ENCODE data around the gene MLC1.

Gene MLC1

GRCh38 chr22:50085211-50085972, at the start of gene MLC1:
MLC1 (minus strand) TSS chr22:50085426; CDS start chr22:50084902, 524 bp downstream.
- DNase-seq, result peak; percentile 86 to 90

DNA sequence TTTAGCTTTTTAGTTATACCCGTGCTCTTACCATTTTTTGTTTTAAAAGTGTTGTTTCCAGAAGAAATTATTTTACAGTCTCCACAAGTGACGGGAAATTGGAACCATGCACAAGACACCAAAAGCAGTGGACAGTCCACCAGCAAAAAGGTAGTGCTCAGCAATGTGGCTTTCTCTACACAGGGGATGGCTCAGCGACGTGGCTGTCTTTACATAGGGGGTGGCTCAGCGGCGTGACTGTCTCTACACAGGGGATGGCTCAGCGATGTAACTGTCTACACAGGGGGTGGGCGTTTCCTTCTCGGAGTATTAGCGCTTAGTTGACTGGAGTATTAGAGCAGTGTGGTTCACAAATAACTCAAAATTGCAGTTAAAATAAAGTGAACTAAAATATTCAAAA, 49.3 kb upstream of the MLC1 start:
- no peak for DNase-seq

- DNase-seq, result no peak
Observed at GRCh38 chr22:50131894-50132293, 46.7 kb upstream of the MLC1 start.

GRCh38 chr22:50129121-50129736, 44.0 kb upstream of the MLC1 start:
- no peak for DNase-seq

DNA sequence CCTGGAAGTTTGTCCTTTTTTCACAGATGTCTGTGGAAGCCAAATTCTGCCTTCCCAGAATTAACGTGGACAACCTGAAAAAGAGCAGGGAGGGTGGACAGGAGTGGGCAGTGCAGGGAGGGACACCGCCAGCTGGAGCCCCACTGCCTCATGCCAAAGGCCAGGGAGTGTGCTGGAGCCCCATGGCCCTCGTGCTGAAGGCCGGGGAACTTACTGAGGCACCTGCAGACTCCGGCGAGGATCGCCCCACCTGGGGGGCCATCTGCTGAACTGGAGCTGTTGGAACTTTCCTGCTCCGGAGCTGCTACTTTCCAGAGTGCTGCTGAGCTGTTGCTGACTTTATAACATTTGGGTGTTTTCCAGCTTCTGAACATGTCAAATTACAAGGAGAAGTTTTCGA, 39.8 kb upstream of the MLC1 start:
- no peak for DNase-seq

DNA sequence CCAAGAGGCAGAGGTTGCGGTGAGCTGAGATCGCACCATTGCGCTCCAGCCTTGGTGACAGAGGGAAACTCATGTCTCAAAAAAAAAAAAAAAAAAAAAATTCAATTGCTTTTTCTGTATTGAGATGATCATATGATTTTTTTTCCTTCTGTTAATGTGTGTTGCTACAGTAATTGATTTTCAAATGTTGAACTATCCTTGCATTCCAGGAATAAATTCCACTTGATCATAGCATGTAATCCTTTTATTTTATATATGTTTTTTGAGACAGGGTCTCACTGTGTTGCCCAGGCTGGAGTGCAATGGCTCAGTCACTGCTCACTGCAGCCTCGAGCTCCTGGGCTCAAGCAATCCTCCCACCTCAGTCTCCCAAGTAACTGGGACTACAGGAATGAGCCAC, 37.9 kb upstream of the MLC1 start:
- no peak for DNase-seq

- no peak for DNase-seq
Observed at GRCh38 chr22:50121202-50121740, 36.0 kb upstream of the MLC1 start.

DNA sequence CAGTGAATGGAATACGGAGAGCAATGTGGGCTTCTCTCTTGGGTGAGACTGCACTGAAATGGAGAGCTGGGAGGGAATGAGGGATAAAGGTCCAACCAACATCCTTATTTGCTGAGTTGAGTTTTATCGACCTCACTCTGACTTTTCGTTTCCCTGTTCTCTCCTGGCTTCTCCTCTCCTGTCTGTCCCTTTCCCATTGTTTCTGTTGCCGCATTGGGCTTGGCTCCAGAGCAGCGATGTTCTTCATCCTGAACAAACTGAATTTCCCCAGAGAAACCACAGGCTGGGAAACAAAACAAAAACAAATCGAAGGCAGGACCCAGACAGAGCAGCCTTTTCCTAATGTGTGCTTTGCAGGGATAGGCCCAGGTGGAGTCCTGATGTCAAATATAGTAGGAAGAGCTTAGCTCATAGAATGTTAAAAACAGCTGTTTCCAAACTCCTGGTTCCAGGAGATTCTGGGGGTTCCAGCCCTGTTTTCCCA, 34.6 kb upstream of the MLC1 start:
- no peak for DNase-seq

DNA sequence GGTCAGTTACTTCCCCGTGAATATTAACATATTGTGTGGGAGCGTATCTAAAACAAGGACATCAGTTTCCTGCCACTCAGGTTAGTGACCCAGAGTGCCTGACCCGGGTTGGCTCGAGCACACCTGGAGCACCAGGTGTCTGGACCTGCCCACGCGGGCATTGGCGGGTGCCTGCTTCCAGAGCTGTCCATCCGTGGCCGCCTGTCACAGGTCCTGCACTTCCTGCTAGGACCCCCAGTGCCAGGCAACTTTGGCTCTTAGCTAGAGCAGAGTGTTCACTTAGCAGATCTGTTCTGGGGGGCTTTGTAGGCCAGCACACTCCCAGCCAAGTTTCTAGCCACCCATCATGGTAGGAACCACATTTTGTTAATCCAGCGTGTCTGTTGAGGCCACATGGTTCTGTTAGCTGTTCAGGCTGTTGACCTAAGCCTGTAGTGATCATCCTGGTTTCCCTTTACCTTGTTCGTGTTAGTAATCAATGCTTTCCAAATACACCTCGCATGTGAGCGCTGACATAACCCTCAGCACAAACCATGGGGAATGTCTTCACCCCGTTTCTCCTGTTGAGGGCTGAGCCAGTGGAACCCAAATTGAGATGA, 34.0 kb upstream of the MLC1 start:
- DNase-seq, result no peak

GRCh38 chr22:50118557-50119168, 33.4 kb upstream of the MLC1 start:
- no peak for DNase-seq

DNA sequence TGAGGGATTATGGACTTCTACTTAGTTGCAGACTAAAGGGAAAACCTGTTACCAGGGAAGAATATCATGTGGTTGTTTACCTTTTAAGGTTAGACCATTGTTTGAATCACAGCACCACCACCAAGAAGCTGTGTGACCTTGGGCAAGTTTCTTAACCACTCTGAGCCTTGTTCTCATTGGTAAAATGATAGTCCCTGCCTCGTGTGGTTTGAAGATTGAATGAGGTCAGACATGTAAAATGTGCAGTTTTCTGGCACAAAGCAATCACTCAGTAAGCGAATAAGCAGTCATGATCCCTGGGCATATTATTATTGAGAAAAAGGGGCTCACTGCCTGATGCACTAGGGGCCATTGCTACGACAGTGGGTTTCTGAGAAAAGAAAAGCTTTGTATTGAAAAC, 32.9 kb upstream of the MLC1 start:
- DNase-seq, result no peak

DNA sequence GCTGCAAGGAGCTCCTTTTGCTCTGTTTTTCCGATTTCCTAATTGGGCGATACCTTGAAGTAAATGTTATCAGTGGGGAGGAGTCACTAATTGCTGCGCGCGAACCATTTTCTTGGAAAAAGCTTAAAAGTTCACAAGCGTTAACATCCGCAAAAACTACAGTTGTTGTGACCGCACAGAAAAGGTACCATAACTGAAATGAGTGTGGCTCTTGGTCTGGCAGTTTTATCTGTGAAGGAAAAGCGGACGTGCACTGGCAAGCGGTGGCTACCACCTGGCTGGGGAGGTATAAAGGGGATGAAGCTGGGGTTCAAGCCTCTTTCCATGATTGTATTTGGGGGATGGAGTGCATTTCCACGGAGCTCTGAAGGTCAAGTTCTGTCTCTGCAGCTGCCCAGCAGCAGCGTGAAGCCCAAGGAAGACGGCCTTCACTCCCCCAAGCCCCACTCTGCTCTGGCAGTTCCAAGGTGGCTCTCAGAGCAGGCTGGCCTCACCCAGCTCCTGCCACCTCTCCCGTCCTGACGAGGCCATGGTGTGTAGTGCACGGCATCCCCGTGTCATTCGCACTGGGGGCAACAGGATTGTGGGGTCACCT, 32.0 kb upstream of the MLC1 start:
- DNase-seq, result no peak

GRCh38 chr22:50115693-50116092, 30.5 kb upstream of the MLC1 start:
- DNase-seq, result no peak

- DNase-seq, result no peak
Observed at GRCh38 chr22:50114221-50115021, 29.2 kb upstream of the MLC1 start.

- DNase-seq, result peak; percentile 32 to 37
Observed at GRCh38 chr22:50112151-50113118, 27.2 kb upstream of the MLC1 start.

DNA sequence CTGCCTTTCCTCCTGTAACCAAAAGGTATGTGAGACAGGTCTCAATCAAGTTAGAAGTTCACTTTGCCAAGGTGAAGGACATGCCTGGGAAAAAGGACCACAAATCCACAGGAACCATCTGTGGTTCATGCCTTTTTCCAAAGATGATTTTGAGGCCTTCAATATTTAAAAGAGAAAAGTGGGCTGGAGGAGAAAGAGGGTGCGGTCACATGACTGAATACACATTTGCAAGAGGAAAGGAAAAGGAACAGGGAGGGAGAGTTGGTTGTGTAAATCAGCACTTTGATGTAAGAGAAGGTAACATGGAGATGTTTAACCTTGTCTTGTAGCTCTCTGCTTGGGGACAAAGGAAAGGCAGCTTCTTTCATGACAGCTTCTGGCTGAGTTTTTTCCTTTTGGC, 25.8 kb upstream of the MLC1 start:
- no peak for DNase-seq

DNA sequence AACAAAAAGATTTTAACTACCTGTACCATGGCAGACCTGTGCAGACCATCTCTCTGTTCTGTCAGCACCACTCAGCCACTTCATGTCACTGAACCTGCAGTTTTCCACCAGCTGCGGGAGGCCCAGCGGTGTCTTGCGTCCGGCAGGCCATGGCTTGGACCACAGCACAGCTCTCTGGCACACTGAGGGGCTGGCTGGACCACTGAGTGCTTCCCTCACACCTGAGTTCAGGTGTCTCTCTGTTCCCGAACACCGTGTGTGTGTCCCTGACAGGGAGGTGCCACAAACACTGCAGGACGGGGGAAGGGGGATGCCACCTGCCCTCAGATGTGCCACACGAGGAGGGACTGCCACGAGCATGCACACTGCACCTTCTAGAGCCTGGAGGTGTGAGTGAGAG, 22.3 kb upstream of the MLC1 start:
- DNase-seq, result no peak

DNA sequence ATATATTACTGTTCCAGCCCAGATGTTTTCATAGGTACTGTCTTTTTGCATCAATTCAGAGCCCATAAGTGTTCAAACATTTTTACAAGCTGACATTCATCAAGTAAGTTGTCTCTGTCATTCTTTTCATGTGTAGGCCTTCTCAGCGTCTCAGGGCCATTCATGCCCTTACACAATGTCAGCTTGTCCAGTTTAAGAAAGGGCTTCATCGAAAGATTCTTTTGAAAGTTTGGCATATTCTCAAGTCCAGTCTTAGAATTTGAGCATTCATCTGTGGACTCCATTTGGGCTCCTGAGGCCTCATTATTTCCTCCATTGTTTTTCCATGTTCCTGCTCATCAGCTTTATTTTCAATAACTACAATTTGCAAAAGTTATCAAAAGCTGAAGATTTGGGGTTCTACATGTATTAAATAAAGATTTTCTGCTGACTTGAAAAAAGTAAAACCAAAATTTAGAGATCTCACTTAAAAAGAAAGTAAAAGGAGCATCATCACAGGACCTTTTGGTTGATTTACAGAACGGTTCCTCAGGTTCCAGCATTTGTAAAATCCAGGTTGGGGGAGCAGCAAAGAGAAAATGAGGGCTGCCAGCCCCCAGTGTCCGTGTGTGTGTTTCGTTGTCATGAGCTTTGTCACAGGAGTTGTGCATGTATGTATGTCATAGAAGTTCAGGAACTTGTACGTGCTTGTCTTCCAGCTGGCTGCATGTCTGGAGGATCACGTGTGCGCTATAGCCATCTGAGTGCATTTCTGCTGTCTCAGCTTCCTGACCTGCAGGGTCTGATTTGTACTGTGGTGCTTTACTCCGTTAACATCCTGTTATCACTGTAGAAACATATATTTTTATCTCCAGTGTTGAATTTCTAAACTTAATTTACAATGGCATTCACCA, 20.2 kb upstream of the MLC1 start:
- peak; percentile 30 to 54 for DNase-seq

- DNase-seq, result no peak
Observed at GRCh38 chr22:50104141-50104544, 18.9 kb upstream of the MLC1 start.

GRCh38 chr22:50102946-50103345, 17.7 kb upstream of the MLC1 start:
- no peak for DNase-seq
